D341Med (cell line): ENCODE data around the gene HUS1.

Source experiments
- DNase-seq: peaks from one replicate; pipeline ENCODE4 v3.0.0; 2012; ENCODE audit warnings: low spot score

Gene HUS1

DNA sequence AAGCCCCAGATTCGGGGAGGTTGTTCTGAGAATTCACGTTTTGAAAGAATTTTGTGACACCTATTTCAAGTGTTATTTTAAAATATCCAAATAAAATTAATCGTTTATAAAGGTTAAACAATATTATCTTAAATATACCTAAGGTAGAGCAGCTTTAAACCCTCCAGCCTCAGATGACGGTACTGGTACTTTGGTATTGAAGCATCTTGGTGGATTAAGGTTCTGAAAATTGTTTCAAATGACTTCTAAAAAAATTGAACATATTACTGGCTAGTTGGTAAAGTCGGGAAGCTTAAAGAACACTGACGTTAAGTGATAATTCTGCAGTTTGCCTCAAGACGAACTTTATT lies 392 bp upstream of the HUS1 start:
- DNase-seq = no peak

DNA sequence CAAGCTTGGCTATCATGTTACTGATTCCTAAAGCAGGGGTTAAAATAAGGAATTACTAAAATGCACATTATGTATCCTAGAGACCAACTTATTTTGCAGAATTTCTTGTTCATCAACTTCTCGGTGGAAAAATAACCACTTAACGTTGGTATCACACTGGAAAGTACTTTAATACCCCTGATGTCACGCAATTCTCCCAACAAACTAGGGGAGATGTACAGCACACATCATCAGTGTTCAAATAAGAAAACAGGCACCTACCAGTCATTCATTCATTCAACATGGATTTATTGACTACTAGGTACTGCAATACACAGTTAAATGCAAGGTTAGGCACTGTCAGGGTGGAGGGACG lies 648 bp downstream of the HUS1 start:
- DNase-seq = no peak

GRCh38 chr7:47973739-47974138 lies 5.7 kb downstream of the HUS1 start:
- DNase-seq = no peak

DNA sequence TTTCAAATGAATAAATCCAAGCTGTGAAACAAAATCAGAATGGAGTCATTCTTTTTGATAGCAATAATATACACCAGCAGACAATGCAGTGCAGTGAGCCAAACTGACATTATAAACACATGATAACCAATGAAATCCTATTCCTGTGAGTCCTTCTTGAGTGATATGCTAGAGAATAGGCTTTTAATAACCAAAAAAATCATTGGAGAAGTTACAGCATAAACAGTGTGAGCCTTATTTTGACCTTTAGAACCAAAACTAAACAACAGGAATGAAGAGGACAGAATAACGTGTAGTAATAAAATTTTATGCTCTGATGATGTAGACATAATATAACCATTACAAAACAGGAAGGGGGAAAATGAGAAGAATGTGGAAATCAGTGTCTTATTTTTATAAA lies 8.7 kb downstream of the HUS1 start:
- no peak for DNase-seq

- DNase-seq = peak; percentile 77
Observed at GRCh38 chr7:47968847-47969774, 10.3 kb downstream of the HUS1 start.

DNA sequence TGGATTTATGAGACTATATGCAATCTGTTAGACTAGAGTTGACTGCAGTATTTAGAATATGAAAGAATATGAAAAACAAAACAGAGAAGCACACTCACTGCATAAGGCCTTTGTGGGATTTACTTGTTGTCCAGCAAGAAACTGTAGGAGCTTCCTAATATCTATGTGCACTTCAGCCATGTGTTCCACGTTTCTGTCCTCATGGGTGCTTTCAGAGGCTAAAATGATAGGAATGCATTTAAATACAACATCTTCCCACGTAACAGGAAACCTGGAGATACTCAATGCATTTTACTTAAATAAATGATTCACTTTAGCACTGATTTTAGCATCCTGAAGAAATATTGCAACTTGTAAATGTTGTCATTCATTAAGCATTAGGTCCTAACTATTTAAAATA lies 11.7 kb downstream of the HUS1 start:
- no peak for DNase-seq

- DNase-seq = no peak
Observed at GRCh38 chr7:47967123-47967522, 12.3 kb downstream of the HUS1 start.

DNA sequence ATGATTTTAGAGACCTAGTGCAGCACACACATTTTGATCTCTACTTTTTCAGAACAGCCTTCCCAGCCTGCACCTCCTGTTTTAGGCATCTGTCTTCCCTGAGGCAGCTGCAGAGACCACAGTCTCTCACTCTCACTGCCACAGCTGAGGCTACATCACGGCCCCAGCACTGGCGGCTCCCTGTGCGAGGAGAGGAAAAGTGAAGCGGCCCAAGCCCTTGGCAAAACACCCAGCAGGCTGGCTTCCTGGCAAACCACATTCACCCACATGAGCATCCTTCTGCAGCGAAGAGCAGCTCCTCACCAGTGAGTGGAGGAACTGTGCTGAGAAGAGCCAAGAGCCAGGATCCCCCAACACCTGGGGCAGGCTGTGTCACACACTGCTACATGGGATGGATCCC lies 14.0 kb downstream of the HUS1 start:
- no peak for DNase-seq

DNA sequence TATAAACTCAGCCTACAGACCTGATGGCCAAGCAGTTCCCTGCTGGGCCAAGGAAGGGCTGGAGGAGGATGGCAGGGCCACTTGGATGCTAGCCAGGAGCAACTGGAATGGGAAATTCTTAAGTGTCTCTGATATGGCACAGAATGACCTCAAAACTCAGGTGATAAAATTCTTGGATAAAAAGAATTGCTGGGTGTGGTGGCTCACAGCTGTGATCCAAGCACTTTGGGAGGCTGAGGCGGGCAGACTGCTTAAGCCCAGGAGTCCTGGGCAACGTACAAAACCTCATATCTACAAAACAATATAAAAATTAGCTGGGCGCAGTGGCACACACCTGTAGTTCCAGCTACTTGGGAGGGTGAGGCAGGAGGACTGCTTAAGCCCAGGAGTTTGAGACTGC lies 17.2 kb downstream of the HUS1 start:
- DNase-seq = peak; percentile 8

DNA sequence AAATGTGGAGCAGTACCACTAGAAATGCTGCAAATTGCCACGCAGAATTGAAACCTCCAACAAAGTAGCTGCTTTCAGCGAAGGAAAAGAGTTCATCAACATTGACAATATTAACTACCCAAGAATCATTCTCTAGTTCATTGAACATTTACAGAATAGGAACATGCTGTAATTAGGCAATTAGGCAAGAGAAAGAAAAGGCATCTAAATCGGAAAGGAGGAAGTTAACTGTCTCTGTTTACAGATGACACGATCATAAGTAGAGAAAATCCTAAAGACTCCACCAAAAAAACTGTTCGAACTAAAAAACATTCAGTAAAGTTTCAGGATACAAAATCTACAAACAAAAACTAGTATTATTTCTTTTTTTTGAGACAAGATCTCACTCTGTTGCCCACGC lies 22.3 kb downstream of the HUS1 start:
- no peak for DNase-seq

GRCh38 chr7:47956220-47956619 lies 23.2 kb downstream of the HUS1 start:
- no peak for DNase-seq

GRCh38 chr7:47954231-47954911 lies 25.0 kb downstream of the HUS1 start:
- no peak for DNase-seq

- no peak for DNase-seq
Observed at GRCh38 chr7:47953822-47954221, 25.6 kb downstream of the HUS1 start.

- DNase-seq = no peak
Observed at GRCh38 chr7:47952224-47952623, 27.2 kb downstream of the HUS1 start.

DNA sequence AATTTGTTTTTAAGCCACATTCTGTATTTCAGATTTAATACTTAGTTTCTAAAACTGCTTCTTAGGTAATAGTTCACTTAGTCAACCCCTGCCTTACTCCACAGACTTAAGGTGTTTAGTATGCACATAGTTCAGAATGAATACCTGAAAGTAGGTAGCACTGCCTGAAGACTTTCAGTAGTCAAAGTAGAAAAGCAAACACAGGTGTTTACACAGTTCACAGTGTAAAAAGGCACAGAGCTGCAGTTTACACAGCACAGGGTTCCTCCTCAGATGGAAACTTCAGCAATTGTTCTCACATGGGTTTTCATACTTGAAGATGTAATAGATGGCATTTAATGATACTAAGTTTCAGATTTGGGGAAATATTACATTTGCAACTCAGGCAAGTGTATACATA lies 28.0 kb downstream of the HUS1 start:
- DNase-seq = no peak

GRCh38 chr7:47950714-47951113 lies 28.7 kb downstream of the HUS1 start:
- no peak for DNase-seq

- DNase-seq = no peak
Observed at GRCh38 chr7:47949703-47950102, 29.7 kb downstream of the HUS1 start.

DNA sequence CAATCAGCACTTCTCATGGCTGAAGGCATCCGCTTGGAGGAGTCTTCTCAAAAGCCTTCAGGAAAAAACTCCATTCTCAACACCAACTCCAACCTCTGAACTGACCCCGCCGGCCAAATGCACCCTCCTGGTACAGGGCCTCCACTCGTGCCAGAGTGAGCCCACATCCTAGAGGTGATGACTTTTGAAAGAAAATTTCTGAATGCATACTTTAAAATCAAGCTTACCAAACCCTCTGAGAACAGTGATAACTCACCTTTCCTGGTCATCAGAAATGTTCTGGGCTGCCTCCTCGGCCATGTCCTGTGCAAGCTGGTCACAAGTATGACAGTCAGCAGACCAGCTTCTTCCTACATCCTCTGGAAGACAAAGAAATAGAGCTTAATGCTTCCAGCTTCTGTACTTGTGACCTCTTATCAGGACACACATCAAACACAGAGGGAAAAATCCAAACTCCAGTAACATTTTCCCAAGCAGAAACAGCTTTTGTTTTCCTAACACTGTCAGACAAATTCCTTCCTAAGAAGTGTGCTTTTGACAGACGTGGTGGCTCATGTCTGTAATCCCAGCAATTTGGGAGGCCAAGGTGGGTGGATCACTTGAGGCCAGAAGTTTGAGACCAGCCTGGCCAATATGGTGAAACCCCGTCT lies 31.1 kb downstream of the HUS1 start, which contains the start of gene PKD1L1:
Gene PKD1L1, minus strand, starts transcription at position 326 of the 650 bp plus-strand sequence. Its CDS starts 26 bp downstream, at position 300.
- no peak for DNase-seq

DNA sequence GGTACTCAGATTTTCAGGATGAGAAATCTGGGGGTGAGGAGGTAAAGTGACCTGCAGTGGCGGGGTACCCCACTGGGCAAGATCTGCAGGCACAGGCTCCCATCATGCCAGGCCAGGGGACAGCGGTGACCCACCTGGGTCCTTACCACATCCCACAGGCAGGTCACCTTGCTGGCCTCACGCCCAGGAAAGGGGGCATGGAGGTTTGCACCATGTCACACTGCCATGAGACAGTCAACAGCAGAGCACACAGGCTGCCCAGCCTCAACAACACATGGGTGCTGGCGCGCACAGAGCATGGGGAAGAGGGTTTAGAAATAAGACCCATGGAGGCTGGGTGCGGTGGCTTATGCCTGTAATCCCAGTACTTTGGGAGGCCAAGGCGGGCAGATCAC lies 32.1 kb downstream of the HUS1 start:
- no peak for DNase-seq

DNA sequence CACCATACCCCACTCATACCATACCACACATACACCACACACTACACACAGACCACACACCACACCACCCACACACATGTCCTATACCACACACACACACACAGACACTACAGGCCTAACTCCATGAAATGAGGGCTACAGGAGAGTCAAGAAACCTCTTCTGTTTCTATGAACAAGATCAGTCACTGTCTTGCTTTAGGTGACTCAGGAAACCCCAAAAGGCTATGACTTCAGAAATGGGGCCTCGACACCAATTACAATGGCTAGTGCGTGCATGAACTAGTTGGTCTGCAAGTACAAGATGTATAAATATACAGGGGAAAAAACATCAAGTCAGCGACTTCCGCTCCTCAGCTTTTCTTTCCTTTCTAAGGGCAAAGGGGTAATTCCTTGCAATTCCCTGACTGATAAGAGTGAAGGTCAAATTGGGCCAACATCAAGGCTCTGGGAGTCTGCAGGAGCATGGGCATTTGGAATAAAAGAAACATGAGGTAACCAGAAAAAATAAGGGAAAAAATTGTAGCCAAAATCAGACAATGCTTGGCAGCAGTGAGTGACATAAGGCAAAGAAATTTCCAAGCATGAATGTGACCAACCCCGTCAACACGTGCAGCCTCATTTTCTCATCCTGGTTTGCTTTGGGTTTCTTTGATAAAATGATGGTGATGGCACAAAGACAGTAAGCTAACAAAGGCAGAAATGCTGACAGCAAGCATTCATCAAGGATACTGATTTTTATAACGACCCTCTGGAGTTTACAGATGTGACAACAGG lies 32.6 kb downstream of the HUS1 start:
- DNase-seq = no peak

DNA sequence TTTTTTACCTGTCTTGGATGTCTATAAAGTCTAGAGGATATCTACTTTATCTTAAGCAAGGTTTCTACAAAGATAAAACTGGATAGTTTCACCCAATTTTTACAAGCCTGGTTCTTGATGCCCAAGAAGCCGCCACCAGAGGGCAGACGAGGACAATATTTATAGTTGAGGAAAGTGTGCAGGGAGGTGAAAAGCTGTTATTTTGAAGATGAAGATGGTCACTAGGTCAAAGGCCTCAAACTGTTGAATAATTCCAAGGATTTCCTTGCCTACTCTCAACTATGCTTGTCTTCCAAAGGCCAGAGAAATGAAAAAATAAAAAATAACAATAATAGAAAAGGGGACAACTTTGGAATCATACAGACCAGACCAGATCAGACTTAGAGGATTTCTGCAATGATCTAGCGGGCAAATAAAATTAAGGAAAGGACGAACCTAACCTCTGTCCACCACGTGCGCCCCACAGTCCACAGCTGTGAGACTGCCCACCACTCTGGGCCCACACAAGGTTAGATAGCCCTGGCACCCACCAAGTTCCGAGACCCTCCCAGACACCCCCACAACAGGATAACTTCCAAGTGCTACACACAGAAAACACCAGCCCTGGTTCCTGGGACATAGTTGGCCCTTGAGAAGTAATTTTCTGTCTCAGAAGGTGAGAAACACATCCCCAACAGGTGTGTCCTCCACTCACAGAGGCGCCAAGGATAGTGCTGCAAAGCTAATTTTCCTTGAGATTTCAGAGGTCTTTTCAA lies 34.0 kb downstream of the HUS1 start:
- peak; percentile 58 for DNase-seq
